ENCODE results near the gene ITPA. TPM values are rescaled to one million over a fixed set of nuclear protein-coding genes. Genes with fewer than 3 reads are reported as not detected.
A peak's percentile ranks its signal among the peaks of the same experiment; 100 is the strongest.

The ITPA gene
- total and polyA plus RNA-seq, 2 of the 13 experiments (the other 11 are each of a cell fraction or from before 2014, with no cell fraction given), result 60.1 to 103 TPM

DNA sequence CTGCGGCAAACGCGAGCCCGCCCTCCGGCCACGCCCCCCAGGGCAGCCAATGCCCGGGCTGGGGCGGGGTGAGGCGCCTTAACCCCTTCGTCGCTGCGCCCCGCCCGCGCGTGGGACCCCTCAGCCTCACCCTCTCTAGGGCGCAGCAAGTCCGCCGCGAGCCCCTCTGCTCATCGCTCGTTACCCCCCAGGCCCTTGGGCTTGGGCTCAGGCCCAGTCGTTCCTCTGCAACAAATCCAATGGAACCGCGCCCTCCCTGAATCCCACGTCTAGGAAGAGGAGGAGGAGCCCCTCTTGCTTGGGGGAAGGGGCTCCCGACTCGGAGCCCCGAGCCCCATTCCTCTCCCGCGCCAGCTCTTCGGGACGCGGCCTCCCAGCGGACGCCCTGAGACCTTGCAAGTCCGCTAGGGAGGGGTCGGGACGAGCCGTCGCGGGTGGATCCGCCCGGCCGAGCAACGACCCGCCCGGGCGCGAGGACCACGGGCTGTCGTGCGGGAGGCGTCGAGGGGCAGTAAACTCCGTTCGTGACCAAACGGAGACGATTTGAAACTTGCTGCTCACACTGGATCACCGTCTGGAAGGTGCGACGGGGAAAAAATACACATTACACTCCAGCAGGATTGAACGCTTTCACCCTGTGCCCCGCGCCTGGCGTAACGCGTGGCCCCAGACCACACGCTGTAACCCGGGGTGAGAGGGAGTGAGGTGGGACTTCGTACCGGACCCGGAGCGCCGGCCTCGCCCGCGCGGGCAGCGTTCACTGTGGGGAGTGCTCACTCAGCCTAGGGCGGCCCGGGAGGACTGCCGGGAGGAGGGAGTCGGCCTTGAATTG is 35.5 kb upstream of the ITPA start (continued):
- 0 out of 2 replicates have a peak, but pooled peaks have one; percentile 81 for TF ChIP-seq ZNF615 (CRISPR knock-in tag; IDR thresholded peaks at IDR 0.05; ENCODE audit: borderline replicate concordance)
- TF ChIP-seq, protein P1, sequence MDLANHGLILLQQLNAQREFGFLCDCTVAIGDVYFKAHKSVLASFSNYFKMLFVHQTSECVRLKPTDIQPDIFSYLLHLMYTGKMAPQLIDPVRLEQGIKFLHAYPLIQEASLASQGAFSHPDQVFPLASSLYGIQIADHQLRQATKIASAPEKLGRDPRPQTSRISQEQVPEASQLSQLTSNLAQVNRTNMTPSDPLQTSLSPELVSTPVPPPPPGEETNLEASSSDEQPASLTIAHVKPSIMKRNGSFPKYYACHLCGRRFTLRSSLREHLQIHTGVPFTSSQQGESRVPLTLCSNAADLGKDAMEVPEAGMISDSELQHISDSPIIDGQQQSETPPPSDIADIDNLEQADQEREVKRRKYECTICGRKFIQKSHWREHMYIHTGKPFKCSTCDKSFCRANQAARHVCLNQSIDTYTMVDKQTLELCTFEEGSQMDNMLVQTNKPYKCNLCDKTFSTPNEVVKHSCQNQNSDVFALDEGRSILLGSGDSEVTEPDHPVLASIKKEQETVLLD (CRISPR knock-in tag; IDR thresholded peaks at IDR 0.05; ENCODE audit: low read depth), result peak; percentile 74
- TF ChIP-seq JUNB (CRISPR knock-in tag; IDR thresholded peaks at IDR 0.05; ENCODE audit: borderline replicate concordance), result no peak
- peak; percentile 86; the same call in 1 of the 2 replicates for TF ChIP-seq ZMAT3 (CRISPR knock-in tag; conservative IDR thresholded peaks at IDR 0.05)
- TF ChIP-seq, protein P2, sequence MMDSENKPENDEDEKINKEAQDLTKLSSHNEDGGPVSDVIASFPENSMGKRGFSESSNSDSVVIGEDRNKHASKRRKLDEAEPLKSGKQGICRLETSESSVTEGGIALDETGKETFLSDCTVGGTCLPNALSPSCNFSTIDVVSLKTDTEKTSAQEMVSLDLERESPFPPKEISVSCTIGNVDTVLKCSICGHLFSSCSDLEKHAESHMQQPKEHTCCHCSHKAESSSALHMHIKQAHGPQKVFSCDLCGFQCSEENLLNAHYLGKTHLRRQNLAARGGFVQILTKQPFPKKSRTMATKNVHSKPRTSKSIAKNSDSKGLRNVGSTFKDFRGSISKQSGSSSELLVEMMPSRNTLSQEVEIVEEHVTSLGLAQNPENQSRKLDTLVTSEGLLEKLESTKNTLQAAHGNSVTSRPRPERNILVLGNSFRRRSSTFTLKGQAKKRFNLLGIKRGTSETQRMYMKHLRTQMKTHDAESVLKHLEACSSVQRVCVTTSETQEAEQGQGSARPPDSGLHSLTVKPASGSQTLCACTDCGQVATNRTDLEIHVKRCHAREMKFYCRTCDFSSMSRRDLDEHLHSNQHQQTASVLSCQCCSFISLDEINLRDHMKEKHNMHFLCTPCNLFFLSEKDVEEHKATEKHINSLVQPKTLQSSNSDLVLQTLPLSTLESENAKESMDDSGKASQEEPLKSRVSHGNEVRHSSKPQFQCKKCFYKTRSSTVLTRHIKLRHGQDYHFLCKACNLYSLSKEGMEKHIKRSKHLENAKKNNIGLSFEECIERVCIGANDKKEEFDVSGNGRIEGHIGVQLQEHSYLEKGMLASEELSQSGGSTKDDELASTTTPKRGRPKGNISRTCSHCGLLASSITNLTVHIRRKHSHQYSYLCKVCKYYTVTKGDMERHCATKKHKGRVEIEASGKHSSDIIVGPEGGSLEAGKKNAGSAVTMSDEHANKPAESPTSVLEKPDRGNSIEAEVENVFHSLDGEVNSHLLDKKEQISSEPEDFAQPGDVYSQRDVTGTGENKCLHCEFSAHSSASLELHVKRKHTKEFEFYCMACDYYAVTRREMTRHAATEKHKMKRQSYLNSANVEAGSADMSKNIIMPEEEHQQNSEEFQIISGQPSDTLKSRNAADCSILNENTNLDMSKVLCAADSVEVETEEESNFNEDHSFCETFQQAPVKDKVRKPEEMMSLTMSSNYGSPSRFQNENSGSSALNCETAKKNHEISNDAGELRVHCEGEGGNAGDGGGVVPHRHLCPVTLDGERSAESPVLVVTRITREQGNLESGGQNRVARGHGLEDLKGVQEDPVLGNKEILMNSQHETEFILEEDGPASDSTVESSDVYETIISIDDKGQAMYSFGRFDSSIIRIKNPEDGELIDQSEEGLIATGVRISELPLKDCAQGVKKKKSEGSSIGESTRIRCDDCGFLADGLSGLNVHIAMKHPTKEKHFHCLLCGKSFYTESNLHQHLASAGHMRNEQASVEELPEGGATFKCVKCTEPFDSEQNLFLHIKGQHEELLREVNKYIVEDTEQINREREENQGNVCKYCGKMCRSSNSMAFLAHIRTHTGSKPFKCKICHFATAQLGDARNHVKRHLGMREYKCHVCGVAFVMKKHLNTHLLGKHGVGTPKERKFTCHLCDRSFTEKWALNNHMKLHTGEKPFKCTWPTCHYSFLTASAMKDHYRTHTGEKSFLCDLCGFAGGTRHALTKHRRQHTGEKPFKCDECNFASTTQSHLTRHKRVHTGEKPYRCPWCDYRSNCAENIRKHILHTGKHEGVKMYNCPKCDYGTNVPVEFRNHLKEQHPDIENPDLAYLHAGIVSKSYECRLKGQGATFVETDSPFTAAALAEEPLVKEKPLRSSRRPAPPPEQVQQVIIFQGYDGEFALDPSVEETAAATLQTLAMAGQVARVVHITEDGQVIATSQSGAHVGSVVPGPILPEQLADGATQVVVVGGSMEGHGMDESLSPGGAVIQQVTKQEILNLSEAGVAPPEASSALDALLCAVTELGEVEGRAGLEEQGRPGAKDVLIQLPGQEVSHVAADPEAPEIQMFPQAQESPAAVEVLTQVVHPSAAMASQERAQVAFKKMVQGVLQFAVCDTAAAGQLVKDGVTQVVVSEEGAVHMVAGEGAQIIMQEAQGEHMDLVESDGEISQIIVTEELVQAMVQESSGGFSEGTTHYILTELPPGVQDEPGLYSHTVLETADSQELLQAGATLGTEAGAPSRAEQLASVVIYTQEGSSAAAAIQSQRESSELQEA (CRISPR knock-in tag; IDR thresholded peaks at IDR 0.05; ENCODE audit: not compliant biosample characterization), result peak; percentile 96
- TF ChIP-seq, protein P3, sequence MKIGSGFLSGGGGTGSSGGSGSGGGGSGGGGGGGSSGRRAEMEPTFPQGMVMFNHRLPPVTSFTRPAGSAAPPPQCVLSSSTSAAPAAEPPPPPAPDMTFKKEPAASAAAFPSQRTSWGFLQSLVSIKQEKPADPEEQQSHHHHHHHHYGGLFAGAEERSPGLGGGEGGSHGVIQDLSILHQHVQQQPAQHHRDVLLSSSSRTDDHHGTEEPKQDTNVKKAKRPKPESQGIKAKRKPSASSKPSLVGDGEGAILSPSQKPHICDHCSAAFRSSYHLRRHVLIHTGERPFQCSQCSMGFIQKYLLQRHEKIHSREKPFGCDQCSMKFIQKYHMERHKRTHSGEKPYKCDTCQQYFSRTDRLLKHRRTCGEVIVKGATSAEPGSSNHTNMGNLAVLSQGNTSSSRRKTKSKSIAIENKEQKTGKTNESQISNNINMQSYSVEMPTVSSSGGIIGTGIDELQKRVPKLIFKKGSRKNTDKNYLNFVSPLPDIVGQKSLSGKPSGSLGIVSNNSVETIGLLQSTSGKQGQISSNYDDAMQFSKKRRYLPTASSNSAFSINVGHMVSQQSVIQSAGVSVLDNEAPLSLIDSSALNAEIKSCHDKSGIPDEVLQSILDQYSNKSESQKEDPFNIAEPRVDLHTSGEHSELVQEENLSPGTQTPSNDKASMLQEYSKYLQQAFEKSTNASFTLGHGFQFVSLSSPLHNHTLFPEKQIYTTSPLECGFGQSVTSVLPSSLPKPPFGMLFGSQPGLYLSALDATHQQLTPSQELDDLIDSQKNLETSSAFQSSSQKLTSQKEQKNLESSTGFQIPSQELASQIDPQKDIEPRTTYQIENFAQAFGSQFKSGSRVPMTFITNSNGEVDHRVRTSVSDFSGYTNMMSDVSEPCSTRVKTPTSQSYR (CRISPR knock-in tag; IDR thresholded peaks at IDR 0.05; ENCODE audit: borderline replicate concordance), result peak; percentile 65; the same call in 1 of the 2 replicates
- no peak for TF ChIP-seq SRF (IDR thresholded peaks at IDR 0.05; ENCODE audit: low read depth, low read length)
- peak; percentile 74 for TF ChIP-seq KAT8 (CRISPR knock-in tag; IDR thresholded peaks at IDR 0.05)
- no peak for TF ChIP-seq KAT2B (IDR thresholded peaks at IDR 0.05; ENCODE audit: borderline replicate concordance, low read depth, low read length)
- peak; percentile 96 for TF ChIP-seq KDM5B (CRISPR knock-in tag; IDR thresholded peaks at IDR 0.05; ENCODE audit: borderline replicate concordance)
- TF ChIP-seq HNF4A (CRISPR knock-in tag; IDR thresholded peaks at IDR 0.05), result peak; percentile 89
- TF ChIP-seq ZNF75D (CRISPR knock-in tag; IDR thresholded peaks at IDR 0.05; ENCODE audit: borderline replicate concordance), result no peak
- TF ChIP-seq ZEB1 (IDR thresholded peaks at IDR 0.05; ENCODE audit: insufficient replicate concordance, low read depth), result no peak

Data from HepG2 (cell line).